Adipose tissue (tissue), 3 donors: ENCODE measurements around the gene LMO7. TPM values are rescaled to one million over a fixed set of nuclear protein-coding genes. Genes with fewer than 3 reads are reported as not detected.

ENCODE experiments used
- H3K27ac ChIP-seq: one replicate; pipeline ENCODE4 v1.5.1; 2013; ENCODE audit warnings: low read depth, low read length
- WGBS, 3 donors: extraction: QIAGEN DNeasy Blood & Tissue Kit; methylation state at CpG; one replicate each; pipeline ENCODE4 v1.1.7; 2013; 5-methylcytosine and 5-hydroxymethylcytosine counted together
- polyA plus RNA-seq, 3 donors: library from polyadenylated mRNA; stranded (reverse); fragments of 200-250 nt; gene quantifications; one replicate each; pipeline ENCODE4 v1.2.3, GENCODE V29; 2013
- donor health status: healthy with polysubstance abuse.
- donor health status: Bipolar disorder and iron deficiency.
- donor health status: healthy.

Gene LMO7
- polyA plus RNA-seq, 3 donors = 2.4 to 10.4 (median 5.0) TPM

GRCh38 chr13:75803164-75803611, 167.1 kb downstream of the LMO7 start:
- H3K27ac ChIP-seq = no peak overlapping the region
- 6 to 36% (median 33%) methylated on average over 1 of the region's 1 CpG for WGBS, 3 donors

- 86 to 92% (median 89%) methylated on average over 10 of the region's 10 CpGs for WGBS, 3 donors
- H3K27ac ChIP-seq = no peak overlapping the region
Observed at GRCh38 chr13:75804054-75804453, 167.9 kb downstream of the LMO7 start.

GRCh38 chr13:75804605-75805004, 168.5 kb downstream of the LMO7 start:
- no peak overlapping the region for H3K27ac ChIP-seq
- WGBS, 3 donors = 91 to 97% (median 96%) methylated on average over 4 of the region's 4 CpGs

- 93 to 96% (median 95%) methylated on average over 7 of the region's 7 CpGs for WGBS, 3 donors
- no peak overlapping the region for H3K27ac ChIP-seq
Observed at GRCh38 chr13:75806117-75806516, 170.0 kb downstream of the LMO7 start.

- 33 to 88% (median 84%) methylated on average over 5 of the region's 5 CpGs for WGBS, 3 donors
- no peak overlapping the region for H3K27ac ChIP-seq
Observed at GRCh38 chr13:75811361-75811760, 175.2 kb downstream of the LMO7 start.

GRCh38 chr13:75811841-75812240, 175.7 kb downstream of the LMO7 start:
- 65 to 76% (median 71%) methylated on average over 1 of the region's 1 CpG for WGBS, 3 donors

GRCh38 chr13:75812751-75813181, 176.6 kb downstream of the LMO7 start:
- H3K27ac ChIP-seq = no peak overlapping the region
- WGBS, 3 donors = 23 to 53% (median 53%) methylated on average over 6 of the region's 6 CpGs

More at GRCh38 chr13:75811841-75812240, 175.7 kb downstream of the LMO7 start:
- no peak overlapping the region for H3K27ac ChIP-seq

- WGBS, 3 donors = 73 to 85% (median 83%) methylated on average over 3 of the region's 3 CpGs
- no peak overlapping the region for H3K27ac ChIP-seq
Observed at GRCh38 chr13:75813323-75813722, 177.2 kb downstream of the LMO7 start.

GRCh38 chr13:75818179-75818967, 182.2 kb downstream of the LMO7 start:
- no peak overlapping the region for H3K27ac ChIP-seq
- WGBS, 3 donors = 89 to 93% (median 89%) methylated on average over 9 of the region's 9 CpGs

GRCh38 chr13:75818968-75819225, 182.8 kb downstream of the LMO7 start:
- H3K27ac ChIP-seq = no peak overlapping the region
- WGBS, 3 donors = 92 to 96% (median 95%) methylated on average over 5 of the region's 5 CpGs

DNA sequence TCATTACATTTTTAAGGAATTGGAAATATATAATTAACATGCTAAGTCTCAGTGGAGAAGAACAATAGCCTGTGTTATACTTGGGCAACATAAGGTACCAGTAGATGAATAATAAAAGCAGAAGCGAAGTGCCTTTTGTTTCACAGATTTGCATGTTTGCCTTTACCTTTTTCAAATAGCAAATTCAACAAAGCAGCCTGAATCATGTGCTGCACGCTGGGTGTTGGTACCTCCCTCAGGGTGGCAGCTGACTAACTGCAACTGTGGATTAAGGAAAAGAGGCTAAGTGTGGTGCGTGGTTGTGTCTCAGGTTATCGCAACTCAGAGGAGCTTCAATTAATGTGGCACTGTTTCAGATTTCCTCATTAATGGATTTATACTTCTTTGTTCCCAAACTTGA, 189.0 kb downstream of the LMO7 start:
- H3K27ac ChIP-seq = no peak overlapping the region
- 87 to 96% (median 92%) methylated on average over 4 of the region's 4 CpGs for WGBS, 3 donors

DNA sequence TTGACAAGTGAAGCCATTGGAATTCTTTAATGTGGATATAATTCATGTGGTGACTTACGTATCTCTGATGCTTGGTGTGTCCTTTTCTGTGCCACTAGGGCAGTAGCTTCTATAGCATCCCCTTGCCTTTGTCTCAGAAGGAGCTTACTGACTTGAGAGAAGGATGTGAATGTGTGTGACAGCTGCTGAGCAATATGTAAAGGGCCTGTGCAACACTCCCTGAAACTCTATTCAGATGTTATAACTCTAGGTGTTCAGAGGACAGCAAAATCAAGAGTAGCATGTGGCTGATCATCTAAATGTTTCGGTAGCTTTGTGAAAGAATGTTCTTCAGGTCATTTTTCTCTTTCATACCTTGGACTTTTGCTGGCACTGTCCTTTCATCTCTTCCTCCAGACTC, 189.5 kb downstream of the LMO7 start:
- WGBS, 3 donors = 98 to 99% (median 98%) methylated on average over 2 of the region's 2 CpGs
- no peak overlapping the region for H3K27ac ChIP-seq

GRCh38 chr13:75826391-75826790, 190.3 kb downstream of the LMO7 start:
- no peak overlapping the region for H3K27ac ChIP-seq
- WGBS, 3 donors = 87 to 96% (median 96%) methylated on average over 5 of the region's 5 CpGs

DNA sequence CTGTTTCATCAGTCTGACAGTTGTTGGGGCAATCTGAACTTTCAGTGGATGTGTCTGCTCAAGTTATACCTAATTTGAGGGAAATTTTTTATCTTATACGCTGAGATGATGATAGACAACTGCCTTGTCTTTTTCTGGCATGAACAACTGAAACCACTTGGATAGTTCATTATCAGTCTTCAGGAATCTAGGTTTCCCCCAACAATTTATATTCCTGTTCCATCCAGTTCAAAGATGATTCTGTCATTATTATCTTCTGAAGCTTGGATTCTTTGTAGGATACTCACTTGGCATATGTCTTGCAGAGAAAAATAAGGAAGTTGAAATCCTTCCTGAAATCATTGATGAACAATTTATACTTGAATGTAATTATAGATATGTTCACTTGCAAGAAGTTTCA, 193.7 kb downstream of the LMO7 start:
- H3K27ac ChIP-seq = no peak overlapping the region
- WGBS, 3 donors = 95 to 98% (median 97%) methylated on average over 1 of the region's 1 CpG

DNA sequence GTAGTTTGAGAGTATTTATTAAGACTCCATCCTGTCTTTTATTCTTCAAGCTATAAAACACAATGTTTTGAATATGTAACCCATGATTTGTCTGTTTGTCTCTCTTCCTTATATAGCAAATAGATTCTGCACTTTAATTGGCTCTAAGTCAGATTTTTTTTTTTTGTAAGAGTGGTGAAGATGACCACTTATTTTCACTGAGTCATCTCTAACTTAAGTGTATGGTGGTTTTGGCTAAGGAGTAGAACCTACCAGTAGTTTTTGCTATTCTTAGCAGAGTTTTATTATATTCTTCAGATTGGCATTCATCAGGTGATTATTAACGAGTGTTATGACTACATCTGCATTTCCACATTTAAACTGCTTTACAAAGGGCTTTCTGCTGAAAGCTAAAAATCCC, 194.7 kb downstream of the LMO7 start:
- WGBS, 3 donors = 38 to 97% (median 89%) methylated on average over 1 of the region's 1 CpG
- H3K27ac ChIP-seq = no peak overlapping the region

DNA sequence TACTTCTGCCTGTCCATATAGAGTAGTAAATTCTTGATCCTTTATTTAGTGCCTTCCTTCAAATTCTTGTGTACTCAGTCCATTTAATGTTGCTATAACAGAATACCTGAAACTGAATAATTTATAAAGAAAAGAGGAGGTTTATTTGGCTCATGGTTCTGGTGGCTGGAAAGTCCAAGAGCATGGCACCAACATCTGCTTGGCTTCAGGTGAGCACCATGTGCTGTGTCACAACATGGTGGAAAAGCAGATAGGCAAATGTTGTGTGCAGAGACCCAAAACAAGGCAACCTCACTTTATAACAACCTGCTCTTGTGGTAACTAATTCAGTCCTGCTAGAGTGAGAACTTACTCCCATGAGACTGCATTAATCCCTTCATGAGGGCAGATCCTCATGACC, 195.3 kb downstream of the LMO7 start:
- no peak overlapping the region for H3K27ac ChIP-seq

DNA sequence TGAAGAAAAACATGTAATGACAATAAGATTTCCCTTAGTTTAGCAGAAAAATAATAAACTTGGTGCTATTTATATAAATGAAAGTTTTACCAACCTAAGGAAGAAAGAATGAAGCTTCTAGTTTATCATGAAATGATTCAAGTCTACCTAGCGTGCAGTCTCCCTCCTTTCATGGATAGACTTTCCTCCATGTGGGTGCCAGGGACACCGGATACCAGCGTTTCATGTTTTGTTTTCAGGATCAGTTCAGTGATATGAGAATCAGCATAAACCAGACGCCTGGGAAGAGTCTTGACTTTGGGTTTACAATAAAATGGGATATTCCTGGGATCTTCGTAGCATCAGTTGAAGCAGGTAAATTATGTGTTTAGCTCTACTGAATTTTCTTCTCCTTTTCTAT, 196.7 kb downstream of the LMO7 start:
- no peak overlapping the region for H3K27ac ChIP-seq
- 96 to 98% (median 97%) methylated on average over 5 of the region's 5 CpGs for WGBS, 3 donors

DNA sequence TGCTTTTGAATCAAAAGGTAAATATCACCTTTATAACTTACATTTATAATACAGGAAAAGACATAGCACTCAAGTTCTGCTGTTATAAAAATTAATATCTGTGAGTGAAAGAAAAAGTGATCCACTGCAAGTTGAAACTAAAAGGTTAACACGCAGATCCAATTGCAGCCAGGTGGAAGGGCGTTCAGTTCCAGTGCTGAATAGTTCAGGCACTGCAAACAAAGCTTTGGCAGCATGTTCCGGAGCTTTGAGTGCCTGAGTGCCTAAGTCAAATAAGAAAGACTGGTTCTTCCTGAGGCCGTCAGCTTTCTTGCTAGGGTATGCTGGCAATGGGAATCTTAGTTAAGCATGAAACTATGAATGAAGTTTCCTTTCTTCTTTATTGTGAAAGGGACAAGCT, 200.3 kb downstream of the LMO7 start:
- no peak overlapping the region for H3K27ac ChIP-seq
- 29 to 95% (median 95%) methylated on average over 4 of the region's 4 CpGs for WGBS, 3 donors

DNA sequence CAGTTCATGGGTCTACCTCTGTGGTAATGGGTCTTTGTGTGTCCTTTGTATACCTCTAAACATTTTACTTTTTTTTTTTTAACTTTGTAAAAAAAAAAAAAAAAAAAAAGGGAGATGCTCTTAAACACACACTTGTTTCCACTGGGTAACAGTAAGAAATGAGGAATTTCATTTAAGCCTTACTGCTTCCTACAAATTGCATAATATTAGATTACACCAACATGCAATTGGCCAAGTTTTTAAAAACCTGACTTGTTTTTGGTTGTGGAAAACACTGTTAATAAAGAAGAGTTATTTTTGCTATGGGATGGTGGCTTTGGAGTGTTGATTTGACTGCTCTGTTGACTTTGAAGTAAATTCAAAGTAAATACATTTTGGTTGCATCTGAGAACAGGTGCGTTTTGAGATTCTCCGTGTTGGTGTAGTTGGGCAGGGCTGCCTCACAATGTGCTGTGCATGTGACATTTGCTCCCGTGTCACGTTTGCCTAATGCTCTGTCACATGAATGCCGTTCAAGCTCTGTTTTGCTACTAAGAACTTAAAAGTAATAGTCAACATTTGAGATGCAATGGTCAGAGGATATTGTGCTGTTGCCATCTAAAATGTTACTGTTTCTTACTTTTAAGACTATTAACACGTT, 202.4 kb downstream of the LMO7 start:
- WGBS, 3 donors = 54 to 80% (median 70%) methylated on average over 6 of the region's 6 CpGs
- H3K27ac ChIP-seq = no peak overlapping the region

DNA sequence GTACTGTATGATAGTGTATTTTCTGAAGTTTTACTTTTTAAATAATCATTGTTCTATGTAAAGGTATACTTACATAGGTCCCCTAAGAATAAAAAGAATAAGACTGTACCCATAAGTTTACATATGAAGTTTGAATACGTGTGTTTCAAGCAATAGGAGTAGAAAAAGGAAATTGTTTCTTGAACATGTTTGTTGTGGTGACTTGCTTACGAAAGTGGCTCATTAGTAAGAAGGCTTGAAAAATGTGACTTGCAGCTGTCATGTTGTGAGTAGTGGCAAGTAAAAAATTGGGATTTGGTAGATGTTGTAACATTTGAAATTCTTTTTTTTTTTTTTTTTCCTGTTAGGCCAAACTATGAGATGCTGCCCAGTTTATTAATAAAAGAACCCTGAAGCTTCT, 203.3 kb downstream of the LMO7 start:
- no peak overlapping the region for H3K27ac ChIP-seq
- WGBS, 3 donors = 57 to 86% (median 73%) methylated on average over 2 of the region's 2 CpGs
